Heart left ventricle (tissue), 16 donors: ENCODE measurements around the gene C12orf75. TPM values are rescaled to one million over a fixed set of nuclear protein-coding genes. Genes with fewer than 3 reads are reported as not detected.

Source experiments
- ATAC-seq, 4 donors: fragments of 200-7000 bp; cut with Tn5 transposase; one replicate each; pipeline ENCODE4 v1.9.1; 2020 to 2022; ENCODE audit warnings: moderate library complexity in 4 of 4, mild to moderate bottlenecking in 3 of 4, moderate number of reproducible peaks in 1 of 4
- DNase-seq, 5 donors: peaks; one replicate each; pipeline ENCODE4 v3.0.0-alpha.2; 2020
- H3K27ac ChIP-seq, 12 donors: fragments of 200-600 bp; sonication (generic) in 4 of 12; one replicate each; pipeline versions ENCODE4 v1.5.0 to v1.8.0; 2016 to 2022; ENCODE audit warnings: mild to moderate bottlenecking in 2 of 12
- H3K27me3 ChIP-seq, 9 donors: fragments of 200-600 bp; sonication (generic) in 2 of 9; one replicate each; pipeline versions ENCODE4 v1.5.1 to v1.8.0; 2016 to 2022; ENCODE audit warnings: mild to moderate bottlenecking in 3 of 9
- H3K36me3 ChIP-seq, 9 donors: fragments of 200-600 bp; sonication (generic) in 2 of 9; one replicate each; pipeline versions ENCODE4 v1.5.0 to v1.8.0; 2018 to 2022; ENCODE audit warnings: mild to moderate bottlenecking in 2 of 9
- H3K4me1 ChIP-seq, 12 donors: fragments of 200-600 bp; sonication (generic) in 4 of 12; one replicate each; pipeline versions ENCODE4 v1.5.0 to v1.8.0; 2016 to 2022; ENCODE audit warnings: mild to moderate bottlenecking in 3 of 12
- H3K4me3 ChIP-seq, 12 donors: fragments of 200-600 bp; sonication (generic) in 4 of 12; one replicate each; pipeline versions ENCODE4 v1.5.0 to v1.8.0; 2017 to 2022; ENCODE audit warnings: mild to moderate bottlenecking in 9 of 12, moderate library complexity in 4 of 12
- H3K9me3 ChIP-seq, 12 donors: fragments of 200-600 bp; sonication (generic) in 4 of 12; one replicate each; pipeline versions ENCODE4 v1.5.0 to v1.8.0; 2016 to 2022; ENCODE audit warnings: mild to moderate bottlenecking in 1 of 12
- CTCF ChIP-seq, 12 donors: fragments of 200-600 bp; sonication (generic) in 4 of 12; IDR thresholded peaks; one replicate each; pipeline versions ENCODE4 v1.5.0 to v1.8.0; 2018 to 2022; ENCODE audit warnings: antibody characterized with exemption in 12 of 12, mild to moderate bottlenecking in 5 of 12
- POLR2A ChIP-seq, 2 donors: fragments of 450-650 bp; IDR thresholded peaks; one replicate each; pipeline ENCODE4 v1.6.1; 2017; ENCODE audit warnings: antibody characterized with exemption in 2 of 2, mild to moderate bottlenecking in 2 of 2, moderate library complexity in 2 of 2
- WGBS, 4 donors: extraction: QIAGEN DNeasy Blood & Tissue Kit in 2 of 4; methylation state at CpG; one replicate each; pipeline versions ENCODE4 v1.1.5 to v1.1.7; 2013 to 2018; 5-methylcytosine and 5-hydroxymethylcytosine counted together
- intact Hi-C, 10 donors: fragments of 100-400 bp; cut with DNase I; formaldehyde crosslinking; loops; one replicate each; pipeline versions ENCODE4 v1.11.1 to v1.14.2; 2022
- polyA plus RNA-seq, 2 donors: library from polyadenylated mRNA; stranded (reverse); fragments of 200-250 nt; gene quantifications; one replicate each; pipeline ENCODE4 v1.2.3, GENCODE V29; 2013
- total RNA-seq, 9 donors: library from RNA; depleted of rRNA in 2 of 9; stranded (reverse); fragments of >200 nt in 2 of 9; fragmentation: NEBNext Ultra II Directional in 3 of 9; extraction: Animal tissue kit (Norgen Biotek cat#: 25700) in 3 of 9; gene quantifications; one replicate each; pipeline versions ENCODE4 v1.1.0 to v1.2.4, GENCODE V29; 2016 to 2023
- donor health status: ischemic (EF 13 %, LVEDD 7.1; RV severe dilation, severe dysfunction).
- donor health status: healthy with polysubstance abuse.
- donor health status: DM: no; HTN: yes; CAD: no.
- donor health status: DM: no; HTN: no; CAD: no.
- donor health status: ischemic (EF 25% LVEDD 6.9; RV normal size, moderate dysfunction).
- donor health status: ischemic (EF 25% LVEDD 5.7; RV mildly dilated, moderate dysfunction).
- donor health status: healthy.
- donor health status: DM: yes; HTN: yes; CAD: no.
- donor health status: ischemic (EF 35%, LVEDD 5.7; RV mildly dilated, moderate dysfunction).
- donor health status: nonischemic (EF 11% LVEDD 7.7; RV severe dilation, severe dysfunction).
- donor health status: DM: yes; HTN: yes; CAD: no.
- donor health status: PGD.
- donor health status: ischemic (EF 29% LVEDD 5.4; RV normal size, mild dysfunction).
- donor health status: nonischemic (EF 23%, LVEDD 6.1; RV moderate dilation, normal function).

Gene C12orf75
- total and polyA plus RNA-seq, 11 donors: 0.33 to 14.5 (median 1.4) TPM; not detected in 1

- DNase-seq: no peak
- TF ChIP-seq CTCF (IDR thresholded peaks at IDR 0.05): no peak
- no peak for TF ChIP-seq POLR2A (IDR thresholded peaks at IDR 0.05)
- intact Hi-C loops: loop anchor here in 2 of 10 donors (2.0 to 5.0 kb wide), 2 partner anchors 808 to 863 kb away; no protein-coding TSS in a partner anchor
- no peaks in the 10 kb centered on the region for H3K36me3 ChIP-seq
- H3K4me1 ChIP-seq: peaks cover 0 to 6% (median 0%) of the 10 kb centered on the region in 12 donors
- 75 to 90% (median 85%) methylated on average over 7 of the region's 7 CpGs for WGBS, 4 donors
- H3K9me3 ChIP-seq: no peaks in the 10 kb centered on the region
- H3K27me3 ChIP-seq: no peaks in the 10 kb centered on the region
- H3K27ac ChIP-seq: no peak overlapping the region
- H3K4me3 ChIP-seq: no peak overlapping the region
- ATAC-seq: no peak
These were observed 88.4 kb downstream of the C12orf75 start for GRCh38 chr12:105418821-105419291.

DNA sequence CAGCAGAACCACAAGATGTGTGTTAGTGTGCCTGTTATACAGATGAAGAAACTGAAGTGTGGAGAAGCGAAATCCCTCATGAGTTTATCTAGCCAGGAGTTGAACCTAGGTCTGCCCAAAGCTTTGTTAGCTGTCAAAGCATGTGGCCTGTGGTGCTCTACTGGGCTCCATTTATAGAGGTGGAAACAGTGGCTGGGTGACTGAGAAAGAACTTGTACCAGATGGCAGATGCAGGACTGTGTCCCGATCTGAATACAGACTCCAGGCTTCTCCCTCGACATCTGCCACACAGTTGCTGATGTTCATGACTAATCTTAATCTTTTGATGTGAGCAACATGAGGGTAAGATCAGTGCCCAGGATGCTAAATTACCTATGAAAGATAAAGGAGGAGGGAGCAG is 89.1 kb downstream of the C12orf75 start:
- 95 to 98% (median 95%) methylated on average over 3 of the region's 3 CpGs for WGBS, 4 donors
- no peaks in the 10 kb centered on the region for H3K27me3 ChIP-seq
- no peak for DNase-seq
- TF ChIP-seq CTCF (IDR thresholded peaks at IDR 0.05): no peak
- no peak for TF ChIP-seq POLR2A (IDR thresholded peaks at IDR 0.05)
- no peak for ATAC-seq
- no peak overlapping the region for H3K27ac ChIP-seq
- no peaks in the 10 kb centered on the region for H3K36me3 ChIP-seq
- H3K4me3 ChIP-seq: no peak overlapping the region
- H3K9me3 ChIP-seq: no peaks in the 10 kb centered on the region
- H3K4me1 ChIP-seq: peaks cover 0 to 6% (median 0%) of the 10 kb centered on the region in 12 donors
- intact Hi-C loops: loop anchor here (1.0 to 10.0 kb wide), 19 partner anchors 135 to 863 kb away; partner anchors contain the start of gene NUAK1 (in 4 of the 10)

DNA sequence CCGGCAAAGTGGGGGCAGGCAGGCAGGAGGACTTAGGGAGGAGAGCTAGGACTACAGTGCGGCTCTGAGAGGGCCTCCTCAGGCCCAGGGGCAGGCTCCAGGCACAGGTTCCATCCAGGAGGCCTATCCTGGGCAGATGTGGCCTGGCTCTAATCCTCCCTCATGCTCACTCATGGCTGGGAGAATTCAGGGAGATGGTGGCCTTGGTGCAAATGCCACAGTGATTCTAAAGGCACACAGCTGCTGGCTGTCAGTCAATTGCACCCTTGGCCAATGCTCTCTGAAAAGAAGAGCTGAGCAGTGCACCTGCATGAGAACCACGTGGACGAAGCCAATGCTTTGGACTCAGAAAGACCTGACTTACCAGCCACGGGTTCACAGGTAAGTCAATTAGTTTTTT is 89.6 kb downstream of the C12orf75 start:
- no peaks in the 10 kb centered on the region for H3K27me3 ChIP-seq
- H3K9me3 ChIP-seq: no peaks in the 10 kb centered on the region
- ATAC-seq (no peak), DNase-seq (no peak)
- no peak overlapping the region for H3K27ac ChIP-seq
- no peak overlapping the region for H3K4me3 ChIP-seq
- TF ChIP-seq POLR2A (IDR thresholded peaks at IDR 0.05) (no peak), CTCF (IDR thresholded peaks at IDR 0.05) (no peak)
- no peaks in the 10 kb centered on the region for H3K36me3 ChIP-seq
- peaks cover 0 to 6% (median 0%) of the 10 kb centered on the region in 12 donors for H3K4me1 ChIP-seq
- 84 to 88% (median 87%) methylated on average over 5 of the region's 5 CpGs for WGBS, 4 donors
- intact Hi-C loops: loop anchor here (1.0 to 10.0 kb wide), 18 partner anchors 135 to 862 kb away; partner anchors contain the start of gene NUAK1 (in 4 of the 10)

GRCh38 chr12:105420659-105421240 is 90.3 kb downstream of the C12orf75 start:
- H3K27ac ChIP-seq: peak overlapping the region in 1 of 12 donors; percentile 20

More at GRCh38 chr12:105420659-105421240, 90.3 kb downstream of the C12orf75 start:
- intact Hi-C loops: loop anchor here (1.0 to 10.0 kb wide), 18 partner anchors 134 to 862 kb away; partner anchors contain the start of gene NUAK1 (in 4 of the 10)
- Histone ChIP-seq H3K9me3 (no peaks in the 10 kb centered on the region), H3K4me3 (no peak overlapping the region), H3K4me1 (peaks cover 0 to 6% (median 0%) of the 10 kb centered on the region in 12 donors), H3K27me3 (no peaks in the 10 kb centered on the region), H3K36me3 (no peaks in the 10 kb centered on the region)
- DNase-seq (peak; percentile 70 to 77 (median 74)), ATAC-seq (peak; percentile 63 to 93 (median 90))
- peak; percentile 84 to 94 (median 92) for TF ChIP-seq CTCF (IDR thresholded peaks at IDR 0.05)
- no peak for TF ChIP-seq POLR2A (IDR thresholded peaks at IDR 0.05)

Other genes with a start within 250 kb of the C12orf75 start
- gene ALDH1L2, start 246.2 kb upstream of the C12orf75 start, total RNA-seq: 1 to 10 TPM in 8 of 9 donors, under 1 TPM in 1; 0.81 to 6.7 (median 2.0) TPM
- 1 to 10 TPM in 1 of 2 donors, under 1 TPM in 1; 0.53 to 2.3 TPM for gene ALDH1L2, start 246.2 kb upstream of the C12orf75 start, polyA plus RNA-seq
- 10 to 100 TPM; 15.3 to 42.9 (median 25.3) TPM for gene WASHC4, start 223.0 kb upstream of the C12orf75 start, total RNA-seq
- gene WASHC4, start 223.0 kb upstream of the C12orf75 start, polyA plus RNA-seq: 10 to 100 TPM in 1 of 2 donors, 1 to 10 TPM in 1; 9.3 to 14.6 TPM
- gene APPL2, start 94.5 kb upstream of the C12orf75 start, total RNA-seq: 10 to 100 TPM; 14.1 to 36.7 (median 17.1) TPM
- gene APPL2, start 94.5 kb upstream of the C12orf75 start, polyA plus RNA-seq: 10 to 100 TPM in 1 of 2 donors, 1 to 10 TPM in 1; 7.7 to 12.5 TPM